OCI-LY7 (cell line): ENCODE measurements around the gene CALN1. TPM values are rescaled to one million over a fixed set of nuclear protein-coding genes. Genes with fewer than 3 reads are reported as not detected.

ENCODE experiments used
- BruUV-seq: library from RNA; stranded (reverse); fragments of 400-500 nt; replicated peaks from 2 replicates; lab custom pipeline; 2021; lab: Mats Ljungman, UMichigan
- CTCF ChIA-PET: fragments of 300-600 bp; sonication (Branson Sonifier 250); formaldehyde crosslinking; loops from one replicate; lab custom pipeline; 2022; ENCODE audit warnings: antibody characterized with exemption; ENCODE audit not compliant: unreplicated experiment; lab: Charles Lee
- POLR2A ChIA-PET: fragments of 300-600 bp; sonication (Branson Sonifier 250); formaldehyde crosslinking; loops from one replicate; lab custom pipeline; 2022; ENCODE audit warnings: antibody characterized with exemption; lab: Charles Lee
- DNase-seq: peaks from one replicate; pipeline ENCODE4 v3.0.0-alpha.2; 2015; ENCODE audit warnings: low spot score
- H2AFZ ChIP-seq: fragments of 200-600 bp; sonication (generic), shearing (Covaris generic); 2 replicates; pipeline ENCODE4 v1.6.1; 2014; ENCODE audit warnings: mild to moderate bottlenecking, antibody characterized with exemption, low read length, moderate library complexity
- H3K27ac ChIP-seq: fragments of 200-600 bp; sonication (generic); 2 replicates; pipeline ENCODE4 v1.5.1; 2014; ENCODE audit warnings: mixed run types, low read depth, mild to moderate bottlenecking, moderate library complexity, low read length, inconsistent platforms; ENCODE audit not compliant: poor library complexity, severe bottlenecking
- H3K36me3 ChIP-seq: fragments of 200-600 bp; sonication (generic); 2 replicates; pipeline ENCODE4 v1.6.1; 2014; ENCODE audit warnings: mild to moderate bottlenecking, antibody characterized with exemption, low read length, moderate library complexity, mixed read lengths; ENCODE audit not compliant: insufficient read depth
- H3K4me1 ChIP-seq: fragments of 200-600 bp; sonication (generic); 2 replicates; pipeline ENCODE4 v1.5.1; 2014; ENCODE audit warnings: mild to moderate bottlenecking, low read length; ENCODE audit not compliant: insufficient read depth, poor library complexity, severe bottlenecking
- H3K4me2 ChIP-seq: fragments of 200-600 bp; sonication (generic); 2 replicates; pipeline ENCODE4 v1.6.1; 2014; ENCODE audit warnings: mild to moderate bottlenecking, low read length
- H3K4me3 ChIP-seq: fragments of 200-600 bp; sonication (generic); 2 replicates; pipeline ENCODE4 v1.5.1; 2014; ENCODE audit warnings: mild to moderate bottlenecking, low read depth, low read length; ENCODE audit not compliant: poor library complexity, severe bottlenecking
- H3K79me2 ChIP-seq: fragments of 200-600 bp; sonication (generic); 2 replicates; pipeline ENCODE4 v1.6.1; 2016; ENCODE audit warnings: low read depth, mild to moderate bottlenecking, low read length, moderate library complexity, mixed read lengths; ENCODE audit not compliant: insufficient read depth
- H3K9me2 ChIP-seq: fragments of 200-600 bp; sonication (generic); 2 replicates; pipeline ENCODE4 v1.6.1; 2016; ENCODE audit warnings: mild to moderate bottlenecking, low read length, mixed read lengths; ENCODE audit not compliant: insufficient read depth
- H3K9me3 ChIP-seq: fragments of 200-600 bp; sonication (generic); 2 replicates; pipeline ENCODE4 v1.6.1; 2014; ENCODE audit warnings: mild to moderate bottlenecking, mixed run types, low read length, mixed read lengths
- H4K20me1 ChIP-seq: fragments of 200-600 bp; sonication (generic); 2 replicates; pipeline ENCODE4 v1.6.1; 2014; ENCODE audit warnings: mild to moderate bottlenecking, antibody characterized with exemption, low read length, moderate library complexity, mixed read lengths; ENCODE audit not compliant: insufficient read depth
- EZH2phosphoT487 ChIP-seq: fragments of 200-600 bp; sonication (generic); IDR thresholded peaks from 2 replicates; pipeline ENCODE4 v1.6.1; 2018; ENCODE audit warnings: low read depth, borderline replicate concordance, mild to moderate bottlenecking, mixed run types, antibody characterized with exemption, low read length, moderate library complexity, mixed read lengths
- intact Hi-C: fragments of 100-400 bp; cut with micrococcal nuclease; formaldehyde crosslinking; loops from one replicate; pipeline ENCODE4 v1.10.0; 2022; ENCODE audit not compliant: unreplicated experiment
- total RNA-seq, 2 experiments: library from RNA; depleted of rRNA in 1 of 2; stranded (reverse); fragments of >200 nt in 1 of 2; shearing (Covaris generic) in 1 of 2; gene quantifications; 2 replicates each; pipeline ENCODE4 v1.2.3, GENCODE V29; 2014 to 2022
- TF ChIP-seq, protein P1 (sequence below): fragments of 200-600 bp; sonication (generic); conservative IDR thresholded peaks from 2 replicates; pipeline ENCODE4 v1.5.1; 2014; ENCODE audit warnings: mild to moderate bottlenecking, antibody characterized with exemption, low read length, moderate library complexity, mixed read lengths

CALN1 gene
- total RNA-seq, 2 experiments from 2014 or later, result not detected

- no peaks in the 10 kb centered on the region for H3K9me2 ChIP-seq
Measured at GRCh38 chr7:72266771-72267170, 145.4 kb downstream of the CALN1 start.

GRCh38 chr7:72265071-72265904 lies 146.8 kb downstream of the CALN1 start:
- ChIA-PET CTCF (no interaction called here), POLR2A (no interaction called here)
- H3K36me3 ChIP-seq, result no peaks in the 10 kb centered on the region
- no peaks in the 10 kb centered on the region for H3K9me3 ChIP-seq
- H3K9me2 ChIP-seq, result no peaks in the 10 kb centered on the region
- H3K4me1 ChIP-seq, result no peaks in the 10 kb centered on the region
- intact Hi-C loops, result no loop called here
- H2AFZ ChIP-seq, result no peak overlapping the region
- no peak for TF ChIP-seq EZH2phosphoT487
- TF ChIP-seq, protein P1, sequence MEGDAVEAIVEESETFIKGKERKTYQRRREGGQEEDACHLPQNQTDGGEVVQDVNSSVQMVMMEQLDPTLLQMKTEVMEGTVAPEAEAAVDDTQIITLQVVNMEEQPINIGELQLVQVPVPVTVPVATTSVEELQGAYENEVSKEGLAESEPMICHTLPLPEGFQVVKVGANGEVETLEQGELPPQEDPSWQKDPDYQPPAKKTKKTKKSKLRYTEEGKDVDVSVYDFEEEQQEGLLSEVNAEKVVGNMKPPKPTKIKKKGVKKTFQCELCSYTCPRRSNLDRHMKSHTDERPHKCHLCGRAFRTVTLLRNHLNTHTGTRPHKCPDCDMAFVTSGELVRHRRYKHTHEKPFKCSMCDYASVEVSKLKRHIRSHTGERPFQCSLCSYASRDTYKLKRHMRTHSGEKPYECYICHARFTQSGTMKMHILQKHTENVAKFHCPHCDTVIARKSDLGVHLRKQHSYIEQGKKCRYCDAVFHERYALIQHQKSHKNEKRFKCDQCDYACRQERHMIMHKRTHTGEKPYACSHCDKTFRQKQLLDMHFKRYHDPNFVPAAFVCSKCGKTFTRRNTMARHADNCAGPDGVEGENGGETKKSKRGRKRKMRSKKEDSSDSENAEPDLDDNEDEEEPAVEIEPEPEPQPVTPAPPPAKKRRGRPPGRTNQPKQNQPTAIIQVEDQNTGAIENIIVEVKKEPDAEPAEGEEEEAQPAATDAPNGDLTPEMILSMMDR, result no peak
- H3K4me2 ChIP-seq, result no peak overlapping the region
- BruUV-seq, result no TSS peak
- H3K4me3 ChIP-seq, result no peak overlapping the region
- H3K79me2 ChIP-seq, result no peaks in the 10 kb centered on the region
- H3K27ac ChIP-seq, result no peak overlapping the region
- no peaks in the 10 kb centered on the region for H4K20me1 ChIP-seq
- DNase-seq, result no peak

More at GRCh38 chr7:72266771-72267170, 145.4 kb downstream of the CALN1 start:
- ChIA-PET CTCF (no interaction called here), POLR2A (no interaction called here)
- Histone ChIP-seq H4K20me1 (no peaks in the 10 kb centered on the region), H2AFZ (no peak overlapping the region), H3K79me2 (no peaks in the 10 kb centered on the region), H3K9me3 (no peaks in the 10 kb centered on the region), H3K4me1 (no peaks in the 10 kb centered on the region), H3K4me3 (no peak overlapping the region), H3K36me3 (no peaks in the 10 kb centered on the region), H3K4me2 (no peak overlapping the region), H3K27ac (no peak overlapping the region)
- TF ChIP-seq, protein P1, result no peak
- TF ChIP-seq EZH2phosphoT487, result no peak
- no TSS peak for BruUV-seq
- intact Hi-C loops, result no loop called here
- DNase-seq, result no peak

DNA sequence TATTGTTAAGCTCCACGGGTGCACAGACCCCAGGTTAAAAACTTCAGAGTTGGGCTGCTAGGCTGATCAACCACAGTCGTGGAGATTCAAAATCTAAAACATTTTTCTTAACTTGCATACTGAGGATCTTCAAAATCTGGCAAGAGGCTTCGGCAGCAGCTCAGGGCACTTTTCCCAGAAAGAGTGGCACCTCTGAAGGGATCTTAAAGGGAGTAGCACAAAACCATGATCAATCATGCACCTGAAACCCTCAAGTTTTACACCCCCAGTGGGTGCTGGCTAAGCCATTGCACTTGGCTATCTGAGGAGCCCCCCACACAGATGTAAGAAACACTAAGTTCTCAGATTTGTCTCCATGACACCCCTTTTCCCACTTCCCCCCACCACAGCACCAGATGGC lies 151.7 kb downstream of the CALN1 start:
- TF ChIP-seq, protein P1, result no peak
- no peak for TF ChIP-seq EZH2phosphoT487
- DNase-seq, result no peak
- H4K20me1 ChIP-seq, result no peaks in the 10 kb centered on the region
- no TSS peak for BruUV-seq
- no peak overlapping the region for H2AFZ ChIP-seq
- H3K4me1 ChIP-seq, result no peaks in the 10 kb centered on the region
- intact Hi-C loops, result no loop called here
- no peaks in the 10 kb centered on the region for H3K9me3 ChIP-seq
- H3K4me2 ChIP-seq, result no peak overlapping the region
- H3K27ac ChIP-seq, result no peak overlapping the region
- POLR2A ChIA-PET, result no interaction called here
- H3K79me2 ChIP-seq, result no peaks in the 10 kb centered on the region
- no peaks in the 10 kb centered on the region for H3K36me3 ChIP-seq
- H3K9me2 ChIP-seq, result no peaks in the 10 kb centered on the region
- CTCF ChIA-PET, result no interaction called here
- no peak overlapping the region for H3K4me3 ChIP-seq
